HL-60/S4 treated with retinoic acid at 250 ng/mL for 4 days and 3 days (cell line): ENCODE results near the gene ZNF785.
"Not testable (repeated sequence)": the region's sequence is repeated elsewhere in the genome, so short reads cannot be mapped to it uniquely, and the experiment has no call there.

Source experiments
- in situ Hi-C: fragments of 300-500 bp; cut with MboI; formaldehyde crosslinking; loops from 2 replicates; pipeline ENCODE4 v1.7.0; 2022; ENCODE audit warnings: low sequenced_read_pairs

The ZNF785 gene

DNA sequence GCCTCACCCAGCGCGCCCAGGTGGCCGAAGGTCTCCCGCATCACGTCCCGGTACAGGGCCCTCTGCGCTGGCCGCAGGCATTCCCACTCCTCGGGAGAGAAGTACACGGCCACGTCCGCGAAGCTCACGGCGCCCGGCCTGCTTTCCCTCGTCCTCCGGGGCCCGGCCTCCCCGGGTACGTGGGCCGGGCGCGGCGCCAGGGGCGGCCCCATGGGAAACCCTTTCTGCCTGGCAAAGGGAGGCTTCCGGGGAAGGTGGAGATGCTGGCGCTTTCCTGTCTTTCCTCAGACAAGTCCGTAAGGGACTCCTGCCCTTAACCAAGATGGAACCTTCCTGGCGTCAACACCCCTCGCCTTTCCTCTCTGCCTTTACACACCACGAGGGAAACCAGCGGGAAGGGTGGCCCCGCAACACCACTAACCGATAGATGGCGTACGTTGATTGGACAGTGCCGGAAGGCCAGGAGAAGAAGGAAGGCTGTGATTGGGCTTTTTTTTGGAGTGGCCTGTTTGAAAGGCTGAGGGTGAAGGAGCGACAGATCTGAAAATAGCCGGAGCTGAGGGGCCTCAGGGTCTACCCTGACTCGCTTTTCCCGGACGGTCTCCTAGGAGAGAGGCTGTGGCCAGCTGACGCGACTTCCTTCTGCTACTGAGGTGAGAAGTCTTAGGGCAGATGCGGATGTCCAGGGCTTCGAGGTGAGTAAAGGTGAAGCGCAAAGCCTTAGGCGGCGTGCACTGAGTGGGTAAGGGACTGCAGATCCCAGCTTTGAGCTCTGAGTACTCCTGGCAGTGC lies at the start of gene ZNF785:
ZNF785 (minus strand) TSS at position 298 of the 792 bp plus-strand sequence; CDS start at position 212, 86 bp downstream.
- in situ Hi-C loops = no loop called here

DNA sequence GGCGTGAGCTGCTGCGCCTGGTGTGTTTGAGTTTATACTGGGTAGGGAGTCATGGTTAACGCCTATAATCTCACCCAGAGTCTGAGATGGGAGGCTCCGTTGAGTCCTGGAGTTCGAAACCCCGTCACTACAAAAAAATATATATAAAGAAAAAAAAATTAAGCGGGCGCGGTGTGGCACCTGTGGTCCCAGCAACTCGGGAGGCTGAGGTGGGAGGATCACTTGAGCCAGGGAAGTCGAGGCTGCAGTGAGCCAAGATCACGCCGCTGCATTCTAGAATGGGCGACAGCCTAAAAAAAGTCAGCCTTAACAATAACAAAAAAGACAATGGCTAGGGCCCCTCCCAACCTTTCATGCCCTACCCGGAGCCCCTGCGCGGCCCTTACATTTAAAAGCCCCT lies 48.0 kb upstream of the ZNF785 start:
- in situ Hi-C loops = no loop called here

DNA sequence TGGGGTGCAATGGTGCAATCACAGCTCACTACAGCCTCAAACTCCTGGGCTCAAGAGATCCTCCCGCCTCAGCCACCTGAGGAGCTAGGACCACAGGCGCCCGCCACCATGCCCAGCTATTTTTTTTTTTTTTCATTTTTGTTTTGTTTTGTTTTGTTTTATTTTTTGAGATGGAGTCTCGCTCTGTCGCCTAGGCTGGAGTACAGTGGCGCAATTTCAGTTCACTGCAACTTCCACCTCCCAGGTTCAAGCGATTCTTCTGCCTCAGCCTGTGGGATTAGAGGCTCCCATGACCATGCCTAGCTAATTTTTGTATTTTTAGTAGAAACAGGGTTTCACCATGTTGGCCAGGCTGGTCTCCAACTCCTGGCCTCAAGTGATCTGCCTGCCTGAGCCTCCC lies 47.0 kb upstream of the ZNF785 start:
- in situ Hi-C loops = not testable (repeated sequence)

- in situ Hi-C loops = no loop called here
Measured at GRCh38 chr16:30628628-30629540, 43.4 kb upstream of the ZNF785 start.

DNA sequence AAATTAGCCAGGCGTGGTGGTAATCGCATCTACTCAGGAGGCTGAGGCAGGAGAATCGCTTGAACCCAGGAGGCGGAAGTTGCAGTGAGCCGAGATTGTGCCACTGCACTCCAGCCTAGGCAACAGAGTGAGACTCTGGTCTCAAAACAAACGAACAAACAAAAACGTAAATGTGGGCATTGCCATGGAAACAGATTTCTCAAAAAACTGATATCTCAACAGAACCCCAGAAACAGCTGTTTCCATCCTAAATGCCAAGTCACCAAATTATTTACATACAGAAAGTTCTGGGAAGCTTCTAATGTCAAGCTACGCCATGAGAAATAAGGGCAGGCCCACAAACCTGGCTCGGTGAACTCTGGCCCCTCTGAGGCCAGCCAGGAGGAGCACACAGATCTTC lies 40.7 kb upstream of the ZNF785 start:
- in situ Hi-C loops = no loop called here

DNA sequence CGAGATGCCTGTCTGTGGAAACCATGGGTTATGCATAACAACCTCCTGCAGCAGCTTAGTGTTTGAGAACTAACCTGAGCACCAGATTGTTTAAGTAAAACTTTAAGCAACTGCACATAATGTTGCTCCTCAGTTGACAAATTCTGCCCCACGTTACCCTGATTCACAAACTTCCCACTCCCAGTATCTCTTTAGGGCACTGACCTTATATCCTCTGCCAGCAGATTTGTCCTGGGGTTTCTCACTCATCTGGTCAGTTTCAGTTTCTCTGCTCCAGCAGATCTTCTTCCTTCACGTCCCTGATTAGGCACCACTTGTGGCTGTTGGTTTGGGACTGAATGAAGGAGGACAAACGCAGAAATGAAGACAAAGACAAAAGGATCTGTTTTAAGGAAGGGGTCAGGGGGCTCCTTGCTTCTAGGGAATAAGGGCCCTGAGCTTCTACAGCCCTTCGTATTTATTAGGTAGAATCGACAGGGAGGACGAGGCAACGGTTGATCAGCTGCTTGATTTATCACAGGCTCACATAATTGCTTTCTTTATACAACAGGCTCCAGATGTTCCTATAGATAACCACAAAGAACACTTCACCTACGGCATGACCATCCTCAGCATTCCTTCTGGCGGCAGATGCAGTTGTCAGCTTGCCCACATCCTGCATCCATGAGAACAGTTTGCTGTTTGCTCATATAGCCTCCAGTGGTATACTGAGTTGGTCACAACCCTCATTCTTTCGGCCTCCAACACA lies 38.2 kb upstream of the ZNF785 start:
- in situ Hi-C loops = no loop called here

- in situ Hi-C loops = no loop called here
Measured at GRCh38 chr16:30622455-30623032, 37.0 kb upstream of the ZNF785 start.

DNA sequence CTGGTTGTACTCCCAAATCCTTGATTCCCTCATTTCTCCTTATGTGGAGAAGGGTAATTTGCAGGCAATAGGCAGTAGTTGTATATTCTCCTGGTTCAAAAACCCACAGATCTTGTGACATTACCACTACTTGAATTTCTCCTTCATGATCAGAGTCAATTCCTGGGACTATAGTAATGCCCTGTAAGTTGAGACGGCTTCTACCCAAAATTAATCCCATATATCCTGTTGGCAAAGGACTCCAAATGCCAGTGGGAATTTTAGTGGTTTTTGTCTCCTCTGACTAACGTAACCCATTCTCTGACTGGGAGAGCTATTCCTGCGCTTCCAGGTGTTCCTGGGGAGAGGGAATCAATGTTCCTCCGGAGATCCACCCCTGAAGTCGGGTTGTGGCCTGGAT lies 36.3 kb upstream of the ZNF785 start:
- in situ Hi-C loops = no loop called here

DNA sequence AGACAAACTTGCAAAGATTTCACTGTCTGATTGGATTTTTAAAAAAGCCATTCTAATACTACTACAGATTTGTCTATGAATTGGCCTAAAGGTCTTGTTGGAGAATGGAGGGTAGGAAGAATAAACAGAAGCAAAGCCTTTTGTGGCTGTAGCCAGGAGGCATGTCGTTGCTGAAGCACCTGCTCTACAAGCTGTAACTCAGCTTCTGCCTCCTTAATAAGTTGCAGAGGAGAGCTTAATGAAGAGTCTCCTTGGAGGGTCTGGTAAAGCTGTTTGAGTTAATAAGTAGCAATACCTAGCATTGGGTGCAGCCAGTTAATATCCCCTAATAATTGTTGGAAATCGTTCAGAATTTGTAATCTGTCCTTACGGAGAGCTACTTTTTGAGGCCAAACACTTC lies 34.7 kb upstream of the ZNF785 start:
- in situ Hi-C loops = no loop called here

GRCh38 chr16:30619638-30620037 lies 34.1 kb upstream of the ZNF785 start:
- in situ Hi-C loops = no loop called here

DNA sequence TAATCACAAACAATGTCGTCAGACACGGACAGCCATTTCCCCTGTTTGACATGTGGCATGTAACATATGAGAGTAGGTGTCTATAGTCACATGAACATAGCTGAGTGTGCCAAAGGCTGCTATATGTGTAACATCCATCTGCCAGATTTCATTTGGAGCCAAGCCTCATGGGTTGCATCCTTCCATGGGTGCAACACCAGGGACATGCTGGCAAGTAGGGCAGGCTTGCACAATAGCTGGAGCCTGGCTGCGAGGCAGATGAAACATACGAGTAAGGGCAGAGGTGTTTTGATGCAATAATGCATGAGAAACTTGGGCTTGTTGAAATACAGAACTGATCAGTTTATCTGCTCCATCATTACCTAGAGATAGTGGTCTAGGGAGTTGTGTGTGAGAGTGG lies 33.7 kb upstream of the ZNF785 start:
- in situ Hi-C loops = no loop called here

- in situ Hi-C loops = no loop called here
Measured at GRCh38 chr16:30615358-30616091, 30.0 kb upstream of the ZNF785 start.

- in situ Hi-C loops = loop anchor here (10.0 kb wide), 1 partner anchor 175 kb away; the partner anchor contains the start of gene DCTPP1
Measured at GRCh38 chr16:30609926-30610839, 24.7 kb upstream of the ZNF785 start, which contains the start of gene ZNF689. Gene ZNF689, minus strand, starts transcription at chr16:30610389. Its CDS starts 348 bp downstream, at chr16:30610041.

GRCh38 chr16:30609002-30609925 lies 23.8 kb upstream of the ZNF785 start:
- in situ Hi-C loops = loop anchor here (10.0 kb wide), 1 partner anchor 174 kb away; the partner anchor contains the start of gene DCTPP1

DNA sequence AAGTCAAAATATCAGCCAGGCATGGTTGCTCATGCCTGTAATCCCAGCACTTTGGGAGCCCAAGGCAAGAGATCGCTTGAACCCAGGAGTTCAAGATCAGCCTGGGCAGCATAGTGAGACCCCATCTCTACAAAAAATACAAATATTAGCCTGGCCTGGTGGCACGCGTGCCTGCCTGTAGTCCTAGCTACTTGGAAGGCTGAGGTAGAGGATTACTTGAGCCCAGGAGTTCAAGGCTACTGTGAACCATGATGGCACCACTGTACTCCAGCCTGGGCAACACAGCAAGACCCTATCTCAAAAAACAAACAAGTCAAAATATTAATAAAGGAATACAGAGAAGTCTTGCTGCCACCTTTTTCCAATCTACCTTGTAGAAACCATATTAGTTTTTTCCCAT lies 20.5 kb upstream of the ZNF785 start:
- in situ Hi-C loops = loop anchor here (10.0 kb wide), 1 partner anchor 171 kb away; the partner anchor contains the start of gene DCTPP1

GRCh38 chr16:30605158-30605557 lies 19.7 kb upstream of the ZNF785 start:
- in situ Hi-C loops = loop anchor here (10.0 kb wide), 1 partner anchor 170 kb away; the partner anchor contains the start of gene DCTPP1

DNA sequence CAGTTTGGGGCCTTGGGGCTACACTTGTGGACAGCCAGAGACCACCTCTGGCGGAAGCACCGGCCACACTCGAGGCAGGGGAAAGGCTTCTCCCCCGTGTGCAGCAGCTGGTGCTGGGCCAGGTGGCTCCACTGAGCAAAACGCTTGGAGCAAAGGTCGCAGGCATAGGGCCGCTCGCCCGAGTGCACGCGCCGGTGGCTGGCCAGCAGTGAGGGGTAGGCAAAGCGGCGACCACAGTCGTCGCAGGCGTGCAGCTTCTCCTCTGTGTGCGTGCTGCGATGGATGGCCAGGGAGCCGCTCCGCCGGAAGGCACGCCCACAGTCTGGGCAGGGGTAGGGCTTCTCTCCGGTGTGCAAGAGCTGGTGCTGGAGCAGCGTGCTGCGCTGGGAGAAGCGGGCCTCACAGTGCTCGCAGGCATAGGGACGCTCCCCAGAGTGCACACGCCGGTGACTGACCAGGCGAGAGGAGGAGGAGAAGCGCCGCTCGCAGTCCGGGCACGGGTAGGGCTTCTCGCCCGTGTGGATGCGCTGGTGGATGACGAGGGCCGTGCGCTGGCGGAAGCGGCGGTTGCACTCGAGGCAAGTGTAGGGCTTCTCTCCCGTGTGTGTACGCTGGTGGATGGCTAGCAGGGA lies 18.9 kb upstream of the ZNF785 start:
- in situ Hi-C loops = loop anchor here (10.0 kb wide), 1 partner anchor 170 kb away; the partner anchor contains the start of gene DCTPP1
